ENCODE measurements around the gene KCNAB1.

The KCNAB1 gene

DNA sequence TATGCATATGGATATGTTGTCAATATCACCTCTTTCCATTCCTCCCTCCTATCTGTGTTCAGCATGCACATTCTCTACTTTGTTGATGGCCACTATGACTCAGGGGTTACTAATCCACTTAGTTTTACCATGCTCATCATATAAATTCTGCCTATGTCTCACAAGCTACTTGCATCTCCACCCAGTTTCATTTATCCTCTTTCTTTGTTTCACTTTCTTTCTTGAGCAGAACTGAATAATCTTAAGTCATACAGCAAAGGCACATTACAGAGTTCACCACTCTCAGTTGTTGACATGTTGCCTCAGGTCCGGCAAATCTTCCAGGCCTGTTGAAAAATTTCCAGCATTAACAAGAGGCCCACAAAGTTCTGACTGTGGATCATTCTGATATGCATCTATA lies 363.0 kb downstream of the KCNAB1 start:
- DNase-seq (ENCODE audit: low read depth in 1 of 2, low spot score in 1 of 2): peak in 1 of 2 donors; percentile 40

DNA sequence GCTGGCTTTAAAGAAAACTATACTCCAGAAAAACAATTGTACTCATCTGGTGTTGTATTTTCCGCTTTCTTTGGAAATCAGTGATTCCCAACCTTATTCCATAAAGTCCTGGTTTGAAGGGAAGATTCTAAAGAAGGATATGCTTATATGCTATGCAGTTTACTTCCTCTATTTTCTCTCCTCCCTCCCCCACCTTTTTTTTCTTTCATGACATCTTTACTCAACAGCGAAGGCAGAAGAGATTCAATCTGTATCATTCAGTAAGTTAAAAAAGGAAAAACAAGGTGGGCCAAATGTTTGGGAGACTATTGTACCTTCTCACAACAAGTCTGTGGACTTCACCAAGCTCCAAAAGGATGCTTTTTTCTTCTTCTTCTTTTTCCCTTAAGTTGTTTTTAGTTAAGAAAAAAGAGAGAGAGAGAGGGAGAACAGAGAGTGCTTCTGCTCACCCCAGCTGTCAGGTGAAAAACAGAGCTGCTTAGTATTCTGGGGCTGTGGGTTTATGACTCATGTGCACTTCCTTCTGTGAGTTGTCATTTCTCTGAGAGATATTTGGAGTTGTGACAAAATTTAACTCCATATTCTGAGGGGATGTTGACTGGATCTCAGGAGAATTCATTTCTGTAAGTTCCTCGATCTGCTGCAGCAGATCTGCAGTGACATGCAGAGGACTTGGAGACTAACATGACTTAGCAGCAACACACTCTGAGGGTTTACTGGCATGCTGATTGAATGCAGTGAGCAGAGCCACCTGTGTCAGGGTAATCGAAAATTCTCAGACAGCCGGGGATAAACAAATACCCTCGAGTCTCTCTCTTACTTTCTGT lies 363.8 kb downstream of the KCNAB1 start:
- peak in 1 of 2 donors; percentile 57 for DNase-seq (ENCODE audit: low read depth in 1 of 2, low spot score in 1 of 2)

- DNase-seq (ENCODE audit: low read depth in 1 of 2, low spot score in 1 of 2): no peak
Measured at GRCh38 chr3:156488767-156489166, 368.4 kb downstream of the KCNAB1 start.

GRCh38 chr3:156489462-156489911 lies 369.1 kb downstream of the KCNAB1 start:
- no peak for DNase-seq (ENCODE audit: low read depth in 1 of 2, low spot score in 1 of 2)

DNA sequence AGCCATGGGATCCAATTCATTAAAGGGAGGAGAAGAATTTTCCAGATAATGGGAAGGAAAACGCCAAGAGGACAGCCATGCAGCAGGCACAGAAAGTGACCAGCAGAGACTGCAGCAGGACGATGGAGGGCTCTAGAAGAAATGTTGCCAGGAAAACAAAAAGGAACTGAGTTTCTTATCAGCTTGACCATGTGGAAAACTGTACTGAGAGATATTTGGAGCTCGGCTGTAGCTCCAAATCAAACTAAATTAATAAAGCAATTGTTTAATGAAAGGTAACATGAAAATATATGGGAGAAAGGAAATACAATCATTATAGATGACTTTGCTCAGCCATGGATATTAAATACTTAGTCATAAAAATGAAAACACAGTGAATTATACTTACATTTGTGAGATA lies 370.8 kb downstream of the KCNAB1 start:
- no peak for DNase-seq (ENCODE audit: low read depth in 1 of 2, low spot score in 1 of 2)

DNA sequence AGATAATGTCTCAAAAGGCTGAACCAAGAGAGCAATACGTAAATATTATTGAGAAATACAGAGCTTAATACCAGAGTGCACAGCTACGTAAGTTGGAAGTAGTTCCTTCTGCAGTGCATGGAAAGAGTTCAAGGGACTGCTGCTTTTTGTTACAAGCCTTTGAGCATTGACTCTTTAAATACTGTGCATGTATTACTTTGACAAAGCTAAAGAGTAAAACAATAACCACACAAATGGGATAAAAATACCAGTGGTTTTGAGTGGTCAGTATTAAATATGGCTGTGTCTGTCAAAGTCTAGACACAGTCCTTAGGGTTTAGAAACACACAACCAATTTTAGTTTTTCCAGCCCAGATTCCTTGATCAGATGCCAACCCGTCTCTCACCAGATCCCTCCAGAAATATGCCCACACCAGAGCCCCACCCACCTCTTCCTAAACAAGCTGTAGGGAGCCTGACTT lies 372.5 kb downstream of the KCNAB1 start:
- DNase-seq (ENCODE audit: low read depth in 1 of 2, low spot score in 1 of 2): no peak

DNA sequence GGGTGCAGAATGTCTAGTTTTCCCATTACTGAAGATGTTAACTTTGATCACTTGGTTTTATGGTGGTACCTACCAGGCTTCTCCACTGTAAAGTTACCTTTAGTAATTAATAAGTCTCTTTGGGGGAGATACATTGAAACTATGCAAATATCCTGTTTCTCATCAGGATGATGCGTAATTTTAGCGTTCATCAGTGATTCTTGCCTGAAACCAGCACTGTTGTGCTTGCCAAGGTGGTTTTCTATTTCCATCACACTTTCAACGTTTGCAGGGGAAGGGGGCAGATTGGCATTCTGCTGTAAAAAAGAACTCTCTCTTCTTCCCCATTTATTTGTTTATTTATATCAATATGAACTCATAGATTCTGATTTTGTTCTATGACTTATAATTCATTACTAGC lies 373.5 kb downstream of the KCNAB1 start:
- no peak for DNase-seq (ENCODE audit: low read depth in 1 of 2, low spot score in 1 of 2)

DNA sequence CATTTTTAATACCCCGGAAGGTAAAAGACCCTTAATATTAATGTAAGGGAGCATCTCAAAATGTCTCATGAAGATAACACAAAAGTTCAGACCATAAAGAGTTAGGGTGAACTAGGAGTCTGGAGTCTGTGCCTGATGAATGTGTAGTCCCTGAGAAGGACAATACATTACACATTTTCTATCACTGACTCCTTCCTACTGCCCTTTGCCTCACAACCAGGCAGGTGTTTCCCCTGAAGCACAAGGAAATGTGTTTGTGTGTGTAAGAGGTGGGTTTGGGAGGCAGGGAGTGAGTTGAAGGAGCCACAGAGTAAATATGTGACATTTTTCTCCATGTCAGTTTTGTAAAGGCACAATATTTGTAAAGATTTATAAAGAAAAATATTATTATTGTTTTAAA lies 375.4 kb downstream of the KCNAB1 start:
- DNase-seq (ENCODE audit: low read depth in 1 of 2, low spot score in 1 of 2): no peak

DNA sequence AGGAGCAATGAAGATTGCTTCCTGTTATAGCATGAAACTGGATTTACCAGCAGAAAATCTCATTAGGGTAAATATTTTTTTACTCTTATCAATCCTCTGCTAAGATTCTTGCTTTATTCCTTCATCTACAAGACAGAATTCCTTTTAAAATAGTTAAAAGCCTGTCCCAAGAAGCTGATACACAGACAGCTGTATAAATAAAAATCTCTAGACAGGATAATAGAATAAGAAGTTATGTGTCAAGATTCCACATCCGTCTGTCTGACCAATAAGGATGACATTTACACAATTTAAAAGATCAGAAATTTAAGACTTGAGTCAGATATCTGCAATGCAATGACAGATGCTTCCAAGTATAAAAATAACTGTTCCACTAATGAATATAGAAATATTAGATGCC lies 376.9 kb downstream of the KCNAB1 start:
- DNase-seq (ENCODE audit: low read depth in 1 of 2, low spot score in 1 of 2): no peak

- no peak for DNase-seq (ENCODE audit: low read depth in 1 of 2, low spot score in 1 of 2)
Measured at GRCh38 chr3:156498307-156498706, 377.9 kb downstream of the KCNAB1 start.

- no peak for DNase-seq (ENCODE audit: low read depth in 1 of 2, low spot score in 1 of 2)
Measured at GRCh38 chr3:156507285-156507684, 386.9 kb downstream of the KCNAB1 start.

- peak in 1 of 2 donors; percentile 35 for DNase-seq (ENCODE audit: low read depth in 1 of 2, low spot score in 1 of 2)
Measured at GRCh38 chr3:156509189-156510174, 389.1 kb downstream of the KCNAB1 start.

DNA sequence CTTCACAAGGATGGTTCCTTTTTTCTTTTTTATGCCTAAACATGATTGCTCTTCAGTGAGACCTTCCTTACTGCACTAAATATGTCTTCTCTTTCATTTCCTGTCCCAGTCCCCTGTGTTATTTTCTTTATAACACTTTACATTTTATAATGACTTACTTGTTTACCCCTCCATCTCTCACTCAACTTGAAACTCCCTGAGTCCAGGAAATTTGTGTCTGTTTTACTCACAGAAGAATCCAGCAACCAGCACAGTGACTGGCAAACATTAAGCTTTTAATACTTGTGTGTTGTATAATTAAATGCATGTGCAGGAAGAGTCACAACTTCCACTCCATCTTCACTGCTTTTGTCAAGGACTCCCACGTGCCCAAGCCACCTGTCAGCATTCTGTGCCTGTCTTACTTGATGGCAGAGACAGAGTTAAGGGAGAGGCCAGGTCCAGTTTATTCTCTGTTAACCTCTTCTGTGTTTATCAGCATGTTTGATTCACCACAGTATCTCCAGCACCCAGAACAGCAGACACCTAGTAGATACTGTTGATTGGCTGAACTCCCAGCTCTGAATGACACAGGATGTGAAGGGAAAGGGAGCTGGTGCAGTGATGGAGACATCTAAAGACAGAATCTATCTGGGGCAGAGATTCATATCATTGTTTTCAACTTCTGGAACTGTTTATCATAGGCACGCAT lies 391.8 kb downstream of the KCNAB1 start:
- DNase-seq (ENCODE audit: low read depth in 1 of 2, low spot score in 1 of 2): no peak

GRCh38 chr3:156513619-156514018 lies 393.2 kb downstream of the KCNAB1 start:
- no peak for DNase-seq (ENCODE audit: low read depth in 1 of 2, low spot score in 1 of 2)

- DNase-seq (ENCODE audit: low read depth in 1 of 2, low spot score in 1 of 2): no peak
Measured at GRCh38 chr3:156516284-156516683, 395.9 kb downstream of the KCNAB1 start.

- no peak for DNase-seq (ENCODE audit: low read depth in 1 of 2, low spot score in 1 of 2)
Measured at GRCh38 chr3:156516961-156517360, 396.6 kb downstream of the KCNAB1 start.

DNA sequence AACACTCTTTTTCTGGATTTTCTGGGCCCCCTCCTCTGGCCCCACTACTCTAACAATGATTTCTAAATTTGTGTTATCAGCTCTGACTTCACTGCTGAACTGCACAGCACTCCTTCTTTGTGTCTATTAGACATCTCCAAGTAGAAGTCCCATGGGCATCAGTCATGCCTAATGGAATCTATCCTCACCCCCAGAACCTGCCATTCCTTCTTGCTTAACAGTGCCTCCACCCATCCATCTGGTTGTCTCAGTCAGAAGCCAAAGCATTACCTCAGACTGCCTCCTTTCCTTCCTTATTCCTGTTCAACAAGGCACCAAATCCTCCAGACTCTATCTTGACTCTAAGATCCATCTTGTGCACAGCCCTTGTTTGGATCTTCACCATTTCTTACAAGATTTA lies 398.3 kb downstream of the KCNAB1 start:
- no peak for DNase-seq (ENCODE audit: low read depth in 1 of 2, low spot score in 1 of 2)

GRCh38 chr3:156519758-156520162 lies 399.4 kb downstream of the KCNAB1 start:
- DNase-seq (ENCODE audit: low read depth in 1 of 2, low spot score in 1 of 2): no peak

DNA sequence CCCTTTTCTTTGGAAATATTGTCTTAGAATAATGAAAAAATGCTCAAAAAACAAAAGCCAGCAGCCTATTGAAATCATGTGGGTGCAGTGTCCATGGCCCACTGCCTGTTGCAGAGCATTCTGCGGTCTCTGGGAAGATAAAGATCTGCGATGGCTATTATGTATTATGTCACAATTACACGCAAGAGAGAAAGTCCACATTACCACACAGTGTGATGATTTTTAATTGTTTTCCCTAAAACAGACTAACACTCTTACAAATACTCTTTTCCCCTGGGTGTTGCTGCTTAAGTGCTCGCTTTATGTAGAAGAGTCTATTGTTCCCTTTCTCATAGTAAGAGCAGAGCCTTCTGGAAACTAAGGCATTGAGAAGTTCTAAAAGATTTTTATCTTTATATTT lies 402.3 kb downstream of the KCNAB1 start:
- no peak for DNase-seq (ENCODE audit: low read depth in 1 of 2, low spot score in 1 of 2)

GRCh38 chr3:156525808-156526207 lies 405.4 kb downstream of the KCNAB1 start:
- no peak for DNase-seq (ENCODE audit: low read depth in 1 of 2, low spot score in 1 of 2)

DNA sequence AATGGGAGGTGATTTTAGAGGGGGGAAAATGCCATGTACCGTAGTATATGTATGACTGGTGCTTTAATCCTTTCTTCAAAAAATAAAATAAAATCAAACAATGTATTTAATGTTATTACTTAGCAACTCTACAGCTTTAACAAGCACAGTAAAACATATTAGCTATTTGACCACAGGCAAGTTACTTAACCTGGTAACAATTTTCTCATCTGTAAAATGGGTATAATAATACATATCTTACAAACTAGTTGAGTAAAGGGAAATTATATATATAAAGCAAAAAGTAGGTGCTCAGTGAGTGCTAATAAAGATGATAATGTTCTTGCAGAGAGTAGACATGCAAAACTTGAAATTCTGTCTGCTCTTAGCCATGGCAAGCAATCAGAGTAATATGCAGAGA lies 406.7 kb downstream of the KCNAB1 start:
- no peak for DNase-seq (ENCODE audit: low read depth in 1 of 2, low spot score in 1 of 2)
